ENCODE measurements around the gene C16orf95.

C16orf95 gene

GRCh38 chr16:87293990-87294389 is 23.2 kb downstream of the C16orf95 start:
- Histone ChIP-seq H3K9me3 (ENCODE audit: control insufficient read depth in 1 of 2, low read length in 2 of 2) (peaks cover 0 to 6% of the 10 kb centered on the region in 2 donors), H3K27ac (ENCODE audit: low read depth, low read length) (no peak overlapping the region), H3K9ac (ENCODE audit: low read depth in 1 of 2, low read length in 2 of 2) (no peak overlapping the region), H3K36me3 (ENCODE audit: control insufficient read depth in 1 of 2, insufficient read depth in 2 of 2, low read length in 2 of 2) (no peaks in the 10 kb centered on the region), H3K4me3 (ENCODE audit: low read depth in 1 of 2, low read length in 2 of 2) (no peak overlapping the region), H3K27me3 (ENCODE audit: control insufficient read depth in 1 of 2, insufficient read depth in 2 of 2, low read length in 2 of 2) (no peaks in the 10 kb centered on the region), H3K4me1 (ENCODE audit: control insufficient read depth in 1 of 2, insufficient read depth in 2 of 2, low read length in 2 of 2) (peaks cover 4 to 5% of the 10 kb centered on the region in 2 donors)

DNA sequence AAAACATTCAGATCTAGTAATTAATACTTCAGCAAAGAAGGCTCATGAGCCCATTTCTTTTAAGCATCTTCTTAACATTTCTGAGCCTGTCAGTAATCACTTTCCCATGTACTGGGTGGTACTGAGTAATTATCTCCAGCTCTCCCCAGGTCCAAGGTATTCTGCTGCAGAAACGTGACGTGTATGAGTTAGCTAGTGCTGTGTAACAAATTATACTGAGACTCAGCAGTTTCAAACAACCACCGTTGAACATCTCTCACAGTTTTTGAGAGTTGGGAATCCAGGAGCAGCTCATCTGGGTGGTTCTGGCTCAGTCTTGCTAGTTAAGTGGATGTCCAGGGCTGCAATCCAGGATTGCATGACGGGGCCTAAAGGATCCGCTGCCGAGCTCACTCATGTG is 25.2 kb downstream of the C16orf95 start:
- Histone ChIP-seq H3K9ac (ENCODE audit: low read depth in 1 of 2, low read length in 2 of 2) (no peak overlapping the region), H3K4me1 (ENCODE audit: control insufficient read depth in 1 of 2, insufficient read depth in 2 of 2, low read length in 2 of 2) (peaks cover 4 to 5% of the 10 kb centered on the region in 2 donors), H3K27ac (ENCODE audit: low read depth, low read length) (no peak overlapping the region), H3K4me3 (ENCODE audit: low read depth in 1 of 2, low read length in 2 of 2) (no peak overlapping the region), H3K27me3 (ENCODE audit: control insufficient read depth in 1 of 2, insufficient read depth in 2 of 2, low read length in 2 of 2) (no peaks in the 10 kb centered on the region), H3K9me3 (ENCODE audit: control insufficient read depth in 1 of 2, low read length in 2 of 2) (peaks cover 0 to 6% of the 10 kb centered on the region in 2 donors), H3K36me3 (ENCODE audit: control insufficient read depth in 1 of 2, insufficient read depth in 2 of 2, low read length in 2 of 2) (no peaks in the 10 kb centered on the region)

DNA sequence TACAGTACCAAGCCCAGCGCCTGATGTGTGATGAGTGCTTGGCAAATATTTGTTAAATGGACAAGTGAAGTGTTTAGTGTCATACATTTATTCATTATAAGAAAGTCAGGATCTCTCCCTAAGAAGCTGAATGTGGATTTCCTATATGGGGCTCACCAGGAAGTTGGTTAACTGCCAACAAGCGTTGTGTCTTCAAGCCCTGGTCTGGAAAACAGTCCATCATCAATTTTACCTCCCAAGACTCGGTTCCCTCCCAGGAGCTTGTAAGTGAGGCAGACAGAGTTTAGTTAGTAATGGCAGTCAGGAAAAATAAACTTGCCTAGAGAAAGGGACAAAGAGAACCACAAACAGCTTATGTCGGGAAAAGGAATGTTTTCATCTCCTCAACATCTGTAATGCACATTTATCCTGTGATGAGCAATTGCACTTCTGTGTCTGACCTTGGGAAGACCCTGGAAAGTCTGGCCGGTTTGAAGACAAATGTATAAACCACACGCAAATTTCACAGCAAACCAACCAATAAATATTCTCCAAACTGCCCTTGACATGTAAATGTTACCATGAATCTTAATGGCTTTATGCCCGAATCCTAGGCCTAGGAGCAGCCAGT is 28.3 kb downstream of the C16orf95 start:
- no peak overlapping the region for H3K4me3 ChIP-seq (ENCODE audit: low read depth in 1 of 2, low read length in 2 of 2)
- no peaks in the 10 kb centered on the region for H3K4me1 ChIP-seq (ENCODE audit: control insufficient read depth in 1 of 2, insufficient read depth in 2 of 2, low read length in 2 of 2)
- H3K36me3 ChIP-seq (ENCODE audit: control insufficient read depth in 1 of 2, insufficient read depth in 2 of 2, low read length in 2 of 2): no peaks in the 10 kb centered on the region
- no peak overlapping the region for H3K27ac ChIP-seq (ENCODE audit: low read depth, low read length)
- H3K9ac ChIP-seq (ENCODE audit: low read depth in 1 of 2, low read length in 2 of 2): no peak overlapping the region
- H3K27me3 ChIP-seq (ENCODE audit: control insufficient read depth in 1 of 2, insufficient read depth in 2 of 2, low read length in 2 of 2): no peaks in the 10 kb centered on the region
- peaks cover 0 to 6% of the 10 kb centered on the region in 2 donors for H3K9me3 ChIP-seq (ENCODE audit: control insufficient read depth in 1 of 2, low read length in 2 of 2)

- no peaks in the 10 kb centered on the region for H3K4me1 ChIP-seq (ENCODE audit: control insufficient read depth in 1 of 2, insufficient read depth in 2 of 2, low read length in 2 of 2)
- no peaks in the 10 kb centered on the region for H3K27me3 ChIP-seq (ENCODE audit: control insufficient read depth in 1 of 2, insufficient read depth in 2 of 2, low read length in 2 of 2)
- no peaks in the 10 kb centered on the region for H3K36me3 ChIP-seq (ENCODE audit: control insufficient read depth in 1 of 2, insufficient read depth in 2 of 2, low read length in 2 of 2)
- H3K9ac ChIP-seq (ENCODE audit: low read depth in 1 of 2, low read length in 2 of 2): no peak overlapping the region
- H3K27ac ChIP-seq (ENCODE audit: low read depth, low read length): no peak overlapping the region
- peaks cover 0 to 3% of the 10 kb centered on the region in 2 donors for H3K9me3 ChIP-seq (ENCODE audit: control insufficient read depth in 1 of 2, low read length in 2 of 2)
- no peak overlapping the region for H3K4me3 ChIP-seq (ENCODE audit: low read depth in 1 of 2, low read length in 2 of 2)
These were observed 30.2 kb downstream of the C16orf95 start for GRCh38 chr16:87286839-87287626.

DNA sequence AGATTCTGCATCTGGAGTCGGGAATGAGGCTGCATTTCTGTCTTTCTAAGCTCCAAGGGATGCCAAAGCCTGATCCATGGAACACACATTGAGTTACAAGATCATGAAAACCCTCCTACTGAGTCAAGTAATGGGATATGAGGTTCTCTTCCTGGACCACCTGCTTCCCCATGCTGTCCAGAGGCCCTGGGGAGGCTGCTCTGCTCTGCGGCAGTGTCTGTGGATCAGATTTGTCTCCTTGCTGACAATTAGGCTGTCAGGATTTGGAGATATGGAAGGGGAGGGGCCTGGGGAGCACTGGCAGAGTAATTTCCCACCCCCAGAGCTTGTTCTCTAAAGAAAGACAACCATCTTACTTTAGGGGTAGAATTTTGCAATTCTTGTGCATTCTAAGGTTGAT is 33.0 kb downstream of the C16orf95 start:
- Histone ChIP-seq H3K4me3 (ENCODE audit: low read depth in 1 of 2, low read length in 2 of 2) (no peak overlapping the region), H3K27me3 (ENCODE audit: control insufficient read depth in 1 of 2, insufficient read depth in 2 of 2, low read length in 2 of 2) (no peaks in the 10 kb centered on the region), H3K9ac (ENCODE audit: low read depth in 1 of 2, low read length in 2 of 2) (no peak overlapping the region), H3K9me3 (ENCODE audit: control insufficient read depth in 1 of 2, low read length in 2 of 2) (no peaks in the 10 kb centered on the region), H3K4me1 (ENCODE audit: control insufficient read depth in 1 of 2, insufficient read depth in 2 of 2, low read length in 2 of 2) (no peaks in the 10 kb centered on the region), H3K27ac (ENCODE audit: low read depth, low read length) (no peak overlapping the region), H3K36me3 (ENCODE audit: control insufficient read depth in 1 of 2, insufficient read depth in 2 of 2, low read length in 2 of 2) (no peaks in the 10 kb centered on the region)

GRCh38 chr16:87279094-87279658 is 38.0 kb downstream of the C16orf95 start:
- Histone ChIP-seq H3K27ac (ENCODE audit: low read depth, low read length) (no peak overlapping the region), H3K4me1 (ENCODE audit: control insufficient read depth in 1 of 2, insufficient read depth in 2 of 2, low read length in 2 of 2) (peaks cover 0 to 3% of the 10 kb centered on the region in 2 donors), H3K36me3 (ENCODE audit: control insufficient read depth in 1 of 2, insufficient read depth in 2 of 2, low read length in 2 of 2) (no peaks in the 10 kb centered on the region), H3K4me3 (ENCODE audit: low read depth in 1 of 2, low read length in 2 of 2) (no peak overlapping the region), H3K27me3 (ENCODE audit: control insufficient read depth in 1 of 2, insufficient read depth in 2 of 2, low read length in 2 of 2) (no peaks in the 10 kb centered on the region), H3K9me3 (ENCODE audit: control insufficient read depth in 1 of 2, low read length in 2 of 2) (no peaks in the 10 kb centered on the region), H3K9ac (ENCODE audit: low read depth in 1 of 2, low read length in 2 of 2) (no peak overlapping the region)

DNA sequence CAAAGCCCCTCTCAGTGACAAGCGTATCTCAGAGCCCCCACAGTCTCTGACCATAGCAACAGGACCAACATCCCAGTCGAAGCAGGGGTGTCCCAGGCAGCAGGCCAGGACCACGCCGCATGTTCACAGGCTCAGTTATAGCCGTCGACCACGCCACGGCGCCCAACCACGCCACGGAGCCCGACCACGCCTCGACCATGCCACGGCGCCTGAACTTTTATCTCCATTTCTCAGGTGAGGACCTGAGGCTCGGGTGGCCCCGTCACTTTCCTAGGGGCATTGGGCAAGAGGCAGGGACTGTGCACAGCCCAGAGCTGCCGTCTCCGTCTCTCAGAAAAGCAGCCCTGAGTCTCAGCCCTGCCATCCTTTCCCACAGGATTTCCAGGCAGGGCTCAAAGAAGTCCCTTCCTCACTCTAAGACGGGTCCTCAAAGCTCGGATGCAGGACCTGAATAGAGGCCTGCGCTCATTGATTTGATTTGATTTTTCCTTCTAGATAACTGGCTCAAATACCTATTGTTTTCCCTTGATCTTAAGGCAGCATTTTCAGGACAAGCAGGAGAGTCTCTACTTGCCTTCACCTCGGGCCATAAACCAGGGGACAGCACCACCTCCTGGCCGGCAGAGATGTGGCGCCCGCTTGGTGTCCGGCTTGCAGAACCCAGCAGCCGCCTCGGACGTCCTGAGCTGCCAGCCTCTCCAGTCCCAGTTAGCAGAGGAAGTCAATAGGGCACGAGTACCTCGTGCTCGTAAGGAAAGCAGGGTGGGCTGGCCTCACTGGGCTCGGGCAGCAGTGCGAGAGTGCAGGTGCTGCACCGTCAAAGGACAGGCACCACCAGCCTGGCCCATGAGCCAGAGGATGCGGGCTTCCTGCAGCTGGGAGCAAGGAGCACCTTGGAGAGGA is 38.8 kb downstream of the C16orf95 start:
- Histone ChIP-seq H3K36me3 (ENCODE audit: control insufficient read depth in 1 of 2, insufficient read depth in 2 of 2, low read length in 2 of 2) (no peaks in the 10 kb centered on the region), H3K9ac (ENCODE audit: low read depth in 1 of 2, low read length in 2 of 2) (no peak overlapping the region), H3K9me3 (ENCODE audit: control insufficient read depth in 1 of 2, low read length in 2 of 2) (no peaks in the 10 kb centered on the region), H3K27ac (ENCODE audit: low read depth, low read length) (no peak overlapping the region), H3K4me1 (ENCODE audit: control insufficient read depth in 1 of 2, insufficient read depth in 2 of 2, low read length in 2 of 2) (peaks cover 0 to 3% of the 10 kb centered on the region in 2 donors), H3K4me3 (ENCODE audit: low read depth in 1 of 2, low read length in 2 of 2) (no peak overlapping the region), H3K27me3 (ENCODE audit: control insufficient read depth in 1 of 2, insufficient read depth in 2 of 2, low read length in 2 of 2) (no peaks in the 10 kb centered on the region)

- no peaks in the 10 kb centered on the region for H3K27me3 ChIP-seq (ENCODE audit: control insufficient read depth in 1 of 2, insufficient read depth in 2 of 2, low read length in 2 of 2)
- no peak overlapping the region for H3K27ac ChIP-seq (ENCODE audit: low read depth, low read length)
- no peaks in the 10 kb centered on the region for H3K36me3 ChIP-seq (ENCODE audit: control insufficient read depth in 1 of 2, insufficient read depth in 2 of 2, low read length in 2 of 2)
- peaks cover 0 to 3% of the 10 kb centered on the region in 2 donors for H3K4me1 ChIP-seq (ENCODE audit: control insufficient read depth in 1 of 2, insufficient read depth in 2 of 2, low read length in 2 of 2)
- no peaks in the 10 kb centered on the region for H3K9me3 ChIP-seq (ENCODE audit: control insufficient read depth in 1 of 2, low read length in 2 of 2)
- no peak overlapping the region for H3K9ac ChIP-seq (ENCODE audit: low read depth in 1 of 2, low read length in 2 of 2)
- no peak overlapping the region for H3K4me3 ChIP-seq (ENCODE audit: low read depth in 1 of 2, low read length in 2 of 2)
These were observed 40.3 kb downstream of the C16orf95 start for GRCh38 chr16:87276924-87277323.

DNA sequence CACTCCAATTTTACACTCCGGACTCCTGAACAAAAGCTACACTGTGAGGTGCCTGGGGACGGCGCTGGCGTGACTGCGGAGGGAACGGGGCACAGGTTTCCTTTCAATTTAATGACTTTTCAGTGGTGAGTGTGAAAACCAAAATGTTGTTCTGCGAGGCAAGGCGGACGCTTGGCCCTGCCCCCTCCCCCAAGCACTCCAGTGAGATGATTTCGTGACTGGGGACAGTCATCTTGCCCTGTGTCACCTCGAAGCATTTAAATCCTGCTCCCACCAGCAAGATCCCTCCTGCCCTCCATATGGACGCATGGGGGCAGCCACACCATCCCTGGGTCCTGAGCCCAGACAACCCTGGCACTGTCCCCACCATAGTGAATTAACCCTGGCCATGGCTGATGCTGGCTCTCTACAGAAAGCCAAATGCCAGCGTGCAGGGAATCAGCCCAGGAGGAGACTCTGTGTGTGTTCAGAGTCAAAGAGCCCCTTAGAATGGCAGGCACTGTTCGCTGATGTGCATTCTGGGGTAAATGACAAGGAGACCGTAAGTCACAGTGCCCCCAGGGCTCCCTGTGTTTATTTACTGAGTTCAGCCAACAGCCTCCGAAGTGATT is 41.0 kb downstream of the C16orf95 start:
- Histone ChIP-seq H3K27ac (ENCODE audit: low read depth, low read length) (no peak overlapping the region), H3K9ac (ENCODE audit: low read depth in 1 of 2, low read length in 2 of 2) (no peak overlapping the region), H3K4me3 (ENCODE audit: low read depth in 1 of 2, low read length in 2 of 2) (no peak overlapping the region), H3K4me1 (ENCODE audit: control insufficient read depth in 1 of 2, insufficient read depth in 2 of 2, low read length in 2 of 2) (peaks cover 0 to 3% of the 10 kb centered on the region in 2 donors), H3K27me3 (ENCODE audit: control insufficient read depth in 1 of 2, insufficient read depth in 2 of 2, low read length in 2 of 2) (no peaks in the 10 kb centered on the region), H3K9me3 (ENCODE audit: control insufficient read depth in 1 of 2, low read length in 2 of 2) (no peaks in the 10 kb centered on the region), H3K36me3 (ENCODE audit: control insufficient read depth in 1 of 2, insufficient read depth in 2 of 2, low read length in 2 of 2) (no peaks in the 10 kb centered on the region)
